ENCODE data around the gene STK24.

Gene STK24

GRCh38 chr13:98508280-98508679, 68.6 kb downstream of the STK24 start:
- no peak for DNase-seq

DNA sequence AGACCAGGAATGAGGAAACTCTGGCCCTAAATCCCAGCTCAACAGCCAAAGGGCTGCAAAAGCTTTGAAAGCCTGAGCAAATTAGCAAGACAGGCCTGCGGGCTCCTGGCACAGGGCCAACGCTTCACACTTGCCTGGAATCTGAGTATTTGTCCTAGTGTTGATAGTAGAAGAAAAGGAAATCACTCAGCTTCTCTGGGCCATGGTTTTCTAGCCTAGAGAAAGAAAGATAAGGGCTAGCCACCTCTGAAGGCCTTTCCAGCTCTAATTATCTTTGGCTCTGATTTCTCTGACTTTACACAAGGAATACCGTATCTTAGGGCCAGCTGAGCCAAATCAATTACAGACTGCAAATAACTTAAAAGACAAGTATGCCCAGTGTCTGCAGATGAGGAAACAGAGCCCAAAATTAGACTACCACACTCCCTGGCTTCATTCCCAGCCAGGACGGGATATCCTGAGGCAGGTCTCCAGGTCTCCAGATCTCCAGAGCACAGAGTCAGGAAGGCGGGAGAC, 69.6 kb downstream of the STK24 start:
- no peak for DNase-seq

- DNase-seq = no peak
Measured at GRCh38 chr13:98506728-98507230, 70.1 kb downstream of the STK24 start.

- no peak for DNase-seq
Measured at GRCh38 chr13:98506322-98506721, 70.6 kb downstream of the STK24 start.

GRCh38 chr13:98505217-98505616, 71.7 kb downstream of the STK24 start:
- DNase-seq = no peak

GRCh38 chr13:98504371-98504963, 72.4 kb downstream of the STK24 start:
- DNase-seq = peak; percentile 76

- no peak for DNase-seq
Measured at GRCh38 chr13:98504029-98504351, 72.9 kb downstream of the STK24 start.

- no peak for DNase-seq
Measured at GRCh38 chr13:98503175-98504028, 73.5 kb downstream of the STK24 start.

- DNase-seq = no peak
Measured at GRCh38 chr13:98500963-98501421, 75.9 kb downstream of the STK24 start.

DNA sequence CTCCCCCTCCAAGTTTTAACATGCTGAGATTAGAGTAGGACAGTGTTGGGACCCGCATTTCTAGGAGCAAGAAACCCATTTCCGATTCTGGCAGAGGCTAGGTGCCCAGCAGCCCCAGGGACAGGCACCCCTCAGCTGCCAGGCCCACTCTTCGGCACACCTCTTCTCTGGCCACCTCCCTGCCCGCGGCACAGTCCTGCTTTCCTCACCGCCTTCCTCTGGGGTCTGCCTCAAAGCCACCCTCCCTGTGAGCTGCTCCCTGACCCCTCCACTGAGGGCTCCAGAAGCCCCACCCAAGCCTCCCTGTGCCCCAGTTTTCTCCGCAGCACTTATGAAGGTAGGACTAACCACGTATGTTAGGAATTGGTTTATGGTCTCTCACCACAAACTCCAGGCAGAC, 79.9 kb downstream of the STK24 start:
- no peak for DNase-seq

DNA sequence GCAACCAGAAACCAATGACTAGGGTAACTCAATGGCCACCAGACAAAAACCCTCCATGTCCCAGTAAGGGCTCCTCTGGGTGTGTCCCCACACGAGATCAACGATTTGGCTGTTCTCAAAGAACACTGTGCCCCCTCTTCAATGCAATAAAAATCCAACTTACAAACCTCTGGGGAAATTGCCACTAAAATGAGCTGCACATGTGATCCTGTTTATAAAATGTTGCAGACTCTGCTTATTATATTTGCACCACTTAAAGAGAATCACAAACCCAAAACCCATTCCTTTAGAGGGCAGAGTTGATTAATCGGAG, 80.5 kb downstream of the STK24 start:
- no peak for DNase-seq

DNA sequence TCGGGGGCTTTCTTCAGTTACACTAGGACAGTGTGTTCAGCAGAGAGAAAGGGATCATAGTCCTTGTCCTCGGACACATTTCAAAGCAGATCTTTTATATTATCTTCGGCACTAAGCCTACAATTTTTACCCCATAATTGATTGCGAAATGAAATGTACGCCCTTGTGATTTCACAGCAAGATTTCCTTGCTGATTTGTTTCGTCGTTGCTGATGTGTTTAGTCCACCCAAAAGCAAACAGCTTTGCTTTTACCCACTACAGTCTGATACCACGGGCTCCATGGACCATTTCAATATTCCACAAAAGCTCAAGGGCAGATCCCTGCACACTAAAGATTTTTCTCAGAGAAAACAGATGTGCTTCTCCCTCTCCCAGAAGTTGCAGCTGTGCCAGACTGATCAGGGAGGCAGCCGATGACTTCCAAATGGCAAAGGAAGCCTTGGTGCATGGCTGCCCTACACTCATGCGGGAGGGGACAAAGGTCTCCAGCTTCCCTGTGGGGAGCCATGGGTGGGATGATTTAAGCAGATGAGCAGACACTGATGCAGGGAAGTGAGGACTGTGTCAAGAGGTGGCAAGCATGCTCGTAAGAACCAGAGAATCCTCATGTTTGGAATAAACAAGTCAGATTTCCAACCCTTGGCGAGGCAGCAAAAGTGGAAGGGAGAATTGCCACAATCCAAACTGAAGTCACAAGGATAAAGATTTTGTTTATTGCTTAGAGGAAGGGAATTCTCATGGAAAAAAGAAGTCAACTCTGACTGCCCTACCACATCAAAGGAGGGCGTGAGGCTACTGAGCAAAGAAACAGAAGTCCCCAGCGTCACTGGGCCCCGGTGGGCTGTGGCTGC, 81.1 kb downstream of the STK24 start:
- no peak for DNase-seq

DNA sequence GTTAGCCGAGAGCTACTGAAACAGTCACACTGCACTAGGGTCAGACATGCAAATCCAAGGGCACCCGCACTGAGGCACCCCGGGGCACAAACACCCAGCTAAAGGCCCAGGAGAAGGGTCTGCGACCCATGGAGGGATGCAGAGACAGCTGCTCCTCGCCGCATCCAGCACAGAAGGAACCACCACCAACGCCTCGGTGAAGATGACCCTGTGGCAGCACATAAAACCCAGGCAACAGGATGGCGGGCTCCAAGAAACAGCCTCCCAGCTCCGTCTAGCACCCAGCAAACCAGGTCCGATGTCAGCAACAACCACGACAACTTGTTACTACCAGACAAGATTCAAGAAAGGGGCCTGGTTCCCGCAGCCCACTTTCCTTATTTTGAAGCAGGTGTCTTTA, 82.1 kb downstream of the STK24 start:
- DNase-seq = no peak

GRCh38 chr13:98493042-98493712, 83.7 kb downstream of the STK24 start:
- no peak for DNase-seq

DNA sequence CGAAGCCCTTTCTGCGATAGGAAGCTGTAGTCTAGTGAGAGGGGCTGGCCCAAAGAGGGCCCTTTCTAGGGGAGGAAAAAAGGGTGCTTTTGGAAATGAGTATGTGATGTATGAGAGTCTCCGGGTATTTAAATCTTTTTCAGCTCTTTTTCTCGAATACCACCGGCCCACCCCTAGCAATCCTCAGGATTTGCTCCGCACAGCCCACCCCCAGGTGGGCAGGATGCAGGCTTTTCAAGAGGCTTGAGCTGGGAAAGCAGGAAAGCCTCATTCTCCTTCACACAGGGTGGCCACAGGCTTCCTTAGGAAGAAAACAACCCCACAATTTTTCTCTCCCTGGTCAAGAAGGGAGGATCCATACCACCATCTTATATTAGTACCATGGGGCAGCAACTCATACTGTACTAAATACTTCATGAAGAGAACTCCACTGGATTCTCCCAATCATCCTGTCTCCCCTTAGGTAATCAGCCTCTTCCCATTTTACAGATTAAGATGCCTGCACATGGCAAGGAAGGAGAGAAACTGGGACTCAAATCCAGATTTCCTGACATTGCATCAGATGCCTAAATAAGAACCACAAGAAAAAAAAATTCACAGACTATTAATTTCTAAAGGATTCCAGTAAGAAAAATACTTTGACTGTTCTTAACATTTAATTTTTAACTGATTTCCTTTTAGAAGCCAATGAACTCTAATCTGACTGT, 84.4 kb downstream of the STK24 start:
- no peak for DNase-seq

GRCh38 chr13:98490866-98491265, 86.0 kb downstream of the STK24 start:
- DNase-seq = no peak

GRCh38 chr13:98490195-98490836, 86.6 kb downstream of the STK24 start:
- no peak for DNase-seq

DNA sequence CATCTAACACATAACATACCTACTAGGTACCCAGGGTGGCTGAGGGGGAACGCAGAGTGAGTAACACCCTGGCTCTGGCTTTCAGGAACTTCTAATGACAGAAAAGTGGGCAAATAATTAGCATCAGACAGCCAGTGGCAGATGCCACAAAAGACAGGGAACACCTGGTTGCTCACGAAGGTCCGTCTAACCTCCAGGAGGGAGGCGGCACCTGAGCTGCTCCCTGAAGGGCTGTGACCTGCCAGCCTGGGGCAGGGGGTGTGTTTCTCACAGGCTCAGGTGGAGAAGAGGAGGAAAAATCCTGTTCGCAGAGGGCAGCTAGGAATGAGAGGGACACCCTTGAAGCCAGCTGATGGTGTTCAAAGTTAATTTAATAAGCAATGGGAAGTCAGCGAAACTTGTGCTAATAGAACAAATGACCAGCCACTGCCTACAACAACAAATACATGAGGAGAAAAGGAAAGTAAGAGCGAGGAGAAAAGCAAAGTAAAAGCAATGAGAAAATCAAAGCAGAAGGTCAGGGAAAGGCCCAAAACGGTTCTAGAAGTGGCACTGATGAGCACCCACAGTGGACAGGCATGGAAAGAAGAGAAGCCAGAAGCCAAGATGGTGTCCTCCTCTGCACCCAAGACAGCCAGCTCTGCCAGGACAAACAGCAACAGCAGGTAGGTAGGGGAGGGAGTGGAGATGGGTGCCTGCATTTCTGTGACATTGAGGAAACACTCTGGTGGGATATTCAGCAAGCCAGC, 87.3 kb downstream of the STK24 start:
- DNase-seq = no peak

DNA sequence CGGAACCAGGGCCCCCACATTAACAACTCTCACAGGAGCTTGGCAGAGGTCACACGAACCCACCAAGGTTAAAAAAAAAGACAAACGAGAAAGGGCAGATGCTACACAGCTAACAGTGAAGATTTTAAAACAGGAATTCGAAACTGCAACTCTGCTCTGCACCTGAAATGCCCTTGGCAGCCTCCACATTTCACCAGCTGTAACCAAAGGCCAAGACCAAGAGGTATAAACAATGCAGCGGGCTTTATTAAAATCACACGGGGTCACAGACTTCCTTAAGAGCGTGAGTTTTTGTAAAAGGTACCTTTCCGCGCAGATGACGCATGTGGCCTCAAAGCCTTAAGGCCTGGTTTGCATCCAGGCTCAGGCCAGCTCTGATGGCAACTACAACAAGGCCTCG, 88.2 kb downstream of the STK24 start:
- no peak for DNase-seq

DNA sequence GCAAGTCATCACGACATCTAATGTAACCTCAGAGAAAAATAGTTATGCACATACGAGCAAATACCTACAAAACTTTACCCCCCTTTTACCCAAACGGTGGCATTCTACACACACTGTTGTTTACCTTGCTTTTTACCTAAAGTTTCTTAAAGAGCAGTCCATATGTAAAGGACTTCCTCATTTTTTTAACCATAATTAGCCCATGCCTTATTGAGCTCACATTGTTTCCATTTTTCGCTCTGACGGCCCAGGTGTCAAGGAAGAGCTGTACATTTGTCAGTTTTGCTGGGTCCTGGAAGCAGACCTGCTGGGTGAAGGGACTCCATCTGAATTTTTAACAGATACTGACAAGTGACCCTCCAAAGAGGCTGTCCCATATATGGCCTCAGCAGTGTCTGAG, 89.4 kb downstream of the STK24 start:
- no peak for DNase-seq

- DNase-seq = no peak
Measured at GRCh38 chr13:98487016-98487415, 89.9 kb downstream of the STK24 start.
